Liver (tissue), 9 donors: ENCODE results near the gene GPR150. TPM values are rescaled to one million over a fixed set of nuclear protein-coding genes. Genes with fewer than 3 reads are reported as not detected.

Experiments used
- DNase-seq: peaks from one replicate; pipeline ENCODE4 v3.0.0-alpha.2; 2017; ENCODE audit warnings: low spot score
- H3K27ac ChIP-seq, 2 donors: one replicate each; pipeline ENCODE4 v1.7.0; 2013; ENCODE audit warnings: inconsistent platforms in 2 of 2, low read length in 2 of 2, control low read depth in 1 of 2, low read depth in 1 of 2, mild to moderate bottlenecking in 1 of 2
- H3K27me3 ChIP-seq, 4 donors: one replicate each; pipeline versions ENCODE4 v1.6.1 to v1.7.0; 2013; ENCODE audit warnings: low read length in 3 of 4, inconsistent platforms in 1 of 4, mild to moderate bottlenecking in 1 of 4, moderate library complexity in 1 of 4; ENCODE audit not compliant: control insufficient read depth in 4 of 4, insufficient read depth in 4 of 4
- H3K36me3 ChIP-seq, 4 donors: one replicate each; pipeline versions ENCODE4 v1.6.1 to v1.7.0; 2013; ENCODE audit warnings: low read length in 3 of 4, mild to moderate bottlenecking in 3 of 4, low read depth in 1 of 4, moderate library complexity in 1 of 4; ENCODE audit not compliant: control insufficient read depth in 4 of 4, insufficient read depth in 3 of 4
- H3K4me1 ChIP-seq, 4 donors: one replicate each; pipeline versions ENCODE4 v1.6.1 to v1.7.0; 2013; ENCODE audit warnings: low read length in 3 of 4, mild to moderate bottlenecking in 3 of 4, moderate library complexity in 1 of 4; ENCODE audit not compliant: control insufficient read depth in 4 of 4, insufficient read depth in 4 of 4
- H3K4me3 ChIP-seq, 3 donors: one replicate each; pipeline versions ENCODE4 v1.6.1 to v1.7.0; 2013; ENCODE audit warnings: low read length in 3 of 3, control low read depth in 1 of 3, low read depth in 1 of 3, mild to moderate bottlenecking in 1 of 3
- H3K9ac ChIP-seq, 2 donors: one replicate each; pipeline ENCODE4 v1.7.0; 2013; ENCODE audit warnings: low read length in 2 of 2, mild to moderate bottlenecking in 2 of 2, moderate library complexity in 2 of 2, control low read depth in 1 of 2, low read depth in 1 of 2
- H3K9me3 ChIP-seq, 4 donors: one replicate each; pipeline versions ENCODE4 v1.6.1 to v1.7.0; 2013; ENCODE audit warnings: low read length in 3 of 4; ENCODE audit not compliant: control insufficient read depth in 4 of 4
- FOXA1 ChIP-seq: IDR thresholded peaks from 2 replicates; pipeline ENCODE4 v1.6.1; 2016; ENCODE audit warnings: antibody characterized with exemption
- FOXA2 ChIP-seq: IDR thresholded peaks from 2 replicates; pipeline ENCODE4 v1.6.1; 2016; ENCODE audit warnings: antibody characterized with exemption
- HNF4G ChIP-seq: IDR thresholded peaks from 2 replicates; pipeline ENCODE4 v1.6.1; 2016; ENCODE audit warnings: antibody characterized with exemption
- JUND ChIP-seq, 2 donors: IDR thresholded peaks; 2 replicates each; pipeline ENCODE4 v1.6.1; 2016; ENCODE audit warnings: antibody characterized with exemption in 2 of 2
- NR2F2 ChIP-seq: IDR thresholded peaks from 2 replicates; pipeline ENCODE4 v1.6.1; 2016; ENCODE audit warnings: antibody characterized with exemption
- RAD21 ChIP-seq, 2 donors: IDR thresholded peaks; 2 replicates each; pipeline ENCODE4 v1.6.1; 2016; ENCODE audit warnings: antibody characterized with exemption in 2 of 2, mild to moderate bottlenecking in 2 of 2
- RXRA ChIP-seq, 2 donors: IDR thresholded peaks; 2 replicates each; pipeline ENCODE4 v1.6.1; 2017 to 2018; ENCODE audit warnings: antibody characterized with exemption in 2 of 2, mild to moderate bottlenecking in 1 of 2
- SP1 ChIP-seq: IDR thresholded peaks from 2 replicates; pipeline ENCODE4 v1.6.1; 2018; ENCODE audit warnings: antibody characterized with exemption, mild to moderate bottlenecking
- WGBS: extraction: QIAGEN DNeasy Blood & Tissue Kit; methylation state at CpG from one replicate; pipeline ENCODE4 v1.1.7; 2013; 5-methylcytosine and 5-hydroxymethylcytosine counted together
- polyA plus RNA-seq, 2 donors: library from polyadenylated mRNA; stranded (reverse) in 1 of 2; unstranded in 1 of 2; fragments of 200-250 nt in 1 of 2; fragments of >200 nt in 1 of 2; fragmentation: Nextera tagmentation in 1 of 2; extraction: Ambion mirVana in 1 of 2; gene quantifications; one replicate each; pipeline versions ENCODE4 v1.2.1 to v1.2.3, GENCODE V29; 2013 to 2015
- total RNA-seq, 2 donors: library from RNA; depleted of rRNA; stranded (reverse); fragments of >200 nt; gene quantifications; one replicate each; pipeline ENCODE4 v1.2.3, GENCODE V29; 2014
- TF ChIP-seq, protein P1 (sequence below): IDR thresholded peaks from 2 replicates; pipeline ENCODE4 v1.6.1; 2016; ENCODE audit warnings: antibody characterized with exemption, mild to moderate bottlenecking
- TF ChIP-seq, protein P2 (sequence below): IDR thresholded peaks from 2 replicates; pipeline ENCODE4 v1.6.1; 2016; ENCODE audit warnings: antibody characterized with exemption
- TF ChIP-seq, protein P3 (sequence below): fragments of 150-350 bp; IDR thresholded peaks from 2 replicates; pipeline ENCODE4 v1.5.1; 2017; ENCODE audit warnings: improper control_type of control experiment, low read depth, low read length; ENCODE audit not compliant: missing input control
- TF ChIP-seq, protein P4 (sequence below): IDR thresholded peaks from 2 replicates; pipeline ENCODE4 v1.6.1; 2016; ENCODE audit warnings: antibody characterized with exemption
- TF ChIP-seq, protein P5 (sequence below): IDR thresholded peaks from 2 replicates; pipeline ENCODE4 v1.6.1; 2016; ENCODE audit warnings: antibody characterized with exemption
- donor health status: healthy.
- donor health status: healthy.
- donor health status: healthy.
- donor health status: healthy.
- donor health status: healthy.

Gene GPR150
- total and polyA plus RNA-seq, 4 donors, result 0.07 to 0.17 (median 0.08) TPM; not detected in 1

DNA sequence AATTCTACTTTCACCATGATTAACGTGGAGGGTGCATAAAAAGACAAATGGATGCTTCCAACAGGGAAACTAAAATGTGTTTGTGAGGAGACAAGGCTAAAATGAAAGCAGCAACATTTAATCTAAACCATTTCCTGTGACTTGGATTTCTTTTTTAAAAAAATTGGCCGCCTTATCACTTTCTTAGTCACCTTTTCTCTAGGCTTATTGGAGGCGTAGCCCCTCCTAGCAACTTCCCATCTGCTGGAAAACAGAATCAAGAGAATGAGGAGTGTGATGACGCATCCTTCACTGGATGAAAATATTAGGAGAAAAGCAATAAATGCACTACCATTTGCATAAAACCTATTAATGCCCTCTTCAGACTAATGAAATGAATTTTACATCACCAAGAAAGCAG, 791 bp upstream of the GPR150 start (continued):
- TF ChIP-seq, protein P1, sequence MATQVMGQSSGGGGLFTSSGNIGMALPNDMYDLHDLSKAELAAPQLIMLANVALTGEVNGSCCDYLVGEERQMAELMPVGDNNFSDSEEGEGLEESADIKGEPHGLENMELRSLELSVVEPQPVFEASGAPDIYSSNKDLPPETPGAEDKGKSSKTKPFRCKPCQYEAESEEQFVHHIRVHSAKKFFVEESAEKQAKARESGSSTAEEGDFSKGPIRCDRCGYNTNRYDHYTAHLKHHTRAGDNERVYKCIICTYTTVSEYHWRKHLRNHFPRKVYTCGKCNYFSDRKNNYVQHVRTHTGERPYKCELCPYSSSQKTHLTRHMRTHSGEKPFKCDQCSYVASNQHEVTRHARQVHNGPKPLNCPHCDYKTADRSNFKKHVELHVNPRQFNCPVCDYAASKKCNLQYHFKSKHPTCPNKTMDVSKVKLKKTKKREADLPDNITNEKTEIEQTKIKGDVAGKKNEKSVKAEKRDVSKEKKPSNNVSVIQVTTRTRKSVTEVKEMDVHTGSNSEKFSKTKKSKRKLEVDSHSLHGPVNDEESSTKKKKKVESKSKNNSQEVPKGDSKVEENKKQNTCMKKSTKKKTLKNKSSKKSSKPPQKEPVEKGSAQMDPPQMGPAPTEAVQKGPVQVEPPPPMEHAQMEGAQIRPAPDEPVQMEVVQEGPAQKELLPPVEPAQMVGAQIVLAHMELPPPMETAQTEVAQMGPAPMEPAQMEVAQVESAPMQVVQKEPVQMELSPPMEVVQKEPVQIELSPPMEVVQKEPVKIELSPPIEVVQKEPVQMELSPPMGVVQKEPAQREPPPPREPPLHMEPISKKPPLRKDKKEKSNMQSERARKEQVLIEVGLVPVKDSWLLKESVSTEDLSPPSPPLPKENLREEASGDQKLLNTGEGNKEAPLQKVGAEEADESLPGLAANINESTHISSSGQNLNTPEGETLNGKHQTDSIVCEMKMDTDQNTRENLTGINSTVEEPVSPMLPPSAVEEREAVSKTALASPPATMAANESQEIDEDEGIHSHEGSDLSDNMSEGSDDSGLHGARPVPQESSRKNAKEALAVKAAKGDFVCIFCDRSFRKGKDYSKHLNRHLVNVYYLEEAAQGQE, result no peak
- TF ChIP-seq, protein P2, sequence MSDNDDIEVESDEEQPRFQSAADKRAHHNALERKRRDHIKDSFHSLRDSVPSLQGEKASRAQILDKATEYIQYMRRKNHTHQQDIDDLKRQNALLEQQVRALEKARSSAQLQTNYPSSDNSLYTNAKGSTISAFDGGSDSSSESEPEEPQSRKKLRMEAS, result no peak
- TF ChIP-seq RXRA (IDR thresholded peaks at IDR 0.05) (no peak), JUND (IDR thresholded peaks at IDR 0.05) (no peak), RAD21 (IDR thresholded peaks at IDR 0.05) (no peak)

DNA sequence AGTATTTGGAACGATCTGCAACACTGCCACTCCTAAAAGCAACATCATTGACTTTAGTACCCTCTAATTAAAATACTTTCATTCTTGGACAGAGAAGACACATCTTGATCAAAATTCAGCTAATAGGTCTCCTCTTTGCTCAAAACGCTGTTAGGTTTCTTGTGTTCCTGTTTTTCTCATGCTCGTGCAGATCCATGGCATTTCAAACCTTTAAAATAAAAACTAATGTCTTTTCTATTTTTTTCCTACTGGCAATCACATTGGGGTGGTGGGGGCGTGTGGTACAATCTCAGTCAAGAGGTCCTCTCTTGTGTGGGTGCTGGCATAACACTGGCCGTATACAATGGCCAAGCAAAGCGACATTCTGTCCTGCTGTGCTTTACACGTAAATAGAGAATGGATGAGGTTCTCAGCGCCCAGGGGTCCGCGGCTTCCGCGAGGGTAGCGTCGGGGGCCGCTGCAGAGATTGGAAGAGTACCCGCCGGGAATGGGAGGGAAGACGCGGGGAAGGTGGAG, 315 bp upstream of the GPR150 start:
- DNase-seq, result no peak
- H3K27me3 ChIP-seq, result no peaks in the 10 kb centered on the region
- peak overlapping the region in 2 of 3 donors; percentile 45 to 70 for H3K4me3 ChIP-seq
- TF ChIP-seq FOXA2 (no peak), FOXA1 (no peak), RAD21 (IDR thresholded peaks at IDR 0.05) (no peak), HNF4G (no peak), RXRA (IDR thresholded peaks at IDR 0.05) (no peak), SP1 (no peak)
- TF ChIP-seq, protein P3, sequence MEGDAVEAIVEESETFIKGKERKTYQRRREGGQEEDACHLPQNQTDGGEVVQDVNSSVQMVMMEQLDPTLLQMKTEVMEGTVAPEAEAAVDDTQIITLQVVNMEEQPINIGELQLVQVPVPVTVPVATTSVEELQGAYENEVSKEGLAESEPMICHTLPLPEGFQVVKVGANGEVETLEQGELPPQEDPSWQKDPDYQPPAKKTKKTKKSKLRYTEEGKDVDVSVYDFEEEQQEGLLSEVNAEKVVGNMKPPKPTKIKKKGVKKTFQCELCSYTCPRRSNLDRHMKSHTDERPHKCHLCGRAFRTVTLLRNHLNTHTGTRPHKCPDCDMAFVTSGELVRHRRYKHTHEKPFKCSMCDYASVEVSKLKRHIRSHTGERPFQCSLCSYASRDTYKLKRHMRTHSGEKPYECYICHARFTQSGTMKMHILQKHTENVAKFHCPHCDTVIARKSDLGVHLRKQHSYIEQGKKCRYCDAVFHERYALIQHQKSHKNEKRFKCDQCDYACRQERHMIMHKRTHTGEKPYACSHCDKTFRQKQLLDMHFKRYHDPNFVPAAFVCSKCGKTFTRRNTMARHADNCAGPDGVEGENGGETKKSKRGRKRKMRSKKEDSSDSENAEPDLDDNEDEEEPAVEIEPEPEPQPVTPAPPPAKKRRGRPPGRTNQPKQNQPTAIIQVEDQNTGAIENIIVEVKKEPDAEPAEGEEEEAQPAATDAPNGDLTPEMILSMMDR, result no peak
- peaks cover 4 to 26% (median 17%) of the 10 kb centered on the region in 4 donors for H3K4me1 ChIP-seq
- no peaks in the 10 kb centered on the region for H3K9me3 ChIP-seq
- 20% methylated on average over 19 of the region's 19 CpGs for WGBS
- no peak overlapping the region for H3K27ac ChIP-seq
- H3K9ac ChIP-seq, result no peak overlapping the region
- no peaks in the 10 kb centered on the region for H3K36me3 ChIP-seq

DNA sequence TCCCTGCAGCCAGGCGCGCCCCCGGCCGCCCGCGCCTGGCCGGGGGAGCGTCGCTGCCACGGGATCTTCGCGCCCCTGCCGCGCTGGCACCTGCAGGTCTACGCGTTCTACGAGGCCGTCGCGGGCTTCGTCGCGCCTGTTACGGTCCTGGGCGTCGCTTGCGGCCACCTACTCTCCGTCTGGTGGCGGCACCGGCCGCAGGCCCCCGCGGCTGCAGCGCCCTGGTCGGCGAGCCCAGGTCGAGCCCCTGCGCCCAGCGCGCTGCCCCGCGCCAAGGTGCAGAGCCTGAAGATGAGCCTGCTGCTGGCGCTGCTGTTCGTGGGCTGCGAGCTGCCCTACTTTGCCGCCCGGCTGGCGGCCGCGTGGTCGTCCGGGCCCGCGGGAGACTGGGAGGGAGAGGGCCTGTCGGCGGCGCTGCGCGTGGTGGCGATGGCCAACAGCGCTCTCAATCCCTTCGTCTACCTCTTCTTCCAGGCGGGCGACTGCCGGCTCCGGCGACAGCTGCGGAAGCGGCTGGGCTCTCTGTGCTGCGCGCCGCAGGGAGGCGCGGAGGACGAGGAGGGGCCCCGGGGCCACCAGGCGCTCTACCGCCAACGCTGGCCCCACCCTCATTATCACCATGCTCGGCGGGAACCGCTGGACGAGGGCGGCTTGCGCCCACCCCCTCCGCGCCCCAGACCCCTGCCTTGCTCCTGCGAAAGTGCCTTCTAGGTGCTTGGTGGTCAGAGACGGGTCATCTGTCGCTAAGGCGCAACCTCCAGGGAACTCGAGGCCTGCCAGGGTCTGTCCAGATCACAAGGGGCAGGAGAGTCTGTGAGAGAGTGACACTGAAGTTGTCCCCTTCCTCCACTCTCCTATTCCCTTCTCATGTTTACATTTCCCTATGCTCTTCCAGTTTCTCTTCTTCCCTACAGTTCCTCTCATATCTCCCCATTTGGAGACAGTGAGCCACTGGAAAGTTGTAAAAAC, 1.3 kb downstream of the GPR150 start:
- H3K9me3 ChIP-seq, result no peaks in the 10 kb centered on the region
- H3K27ac ChIP-seq, result no peak overlapping the region
- H3K4me3 ChIP-seq, result peak overlapping the region; percentile 7 to 70 (median 66)
- H3K27me3 ChIP-seq, result no peaks in the 10 kb centered on the region
- 3% methylated on average over 92 of the region's 92 CpGs for WGBS
- no peaks in the 10 kb centered on the region for H3K36me3 ChIP-seq
- H3K4me1 ChIP-seq, result peaks cover 4 to 26% (median 17%) of the 10 kb centered on the region in 4 donors
- peak; percentile 46 for DNase-seq
- H3K9ac ChIP-seq, result peak overlapping the region; percentile 4 to 31
- TF ChIP-seq, protein P3, result no peak
- TF ChIP-seq SP1, result no peak
- TF ChIP-seq, protein P4, sequence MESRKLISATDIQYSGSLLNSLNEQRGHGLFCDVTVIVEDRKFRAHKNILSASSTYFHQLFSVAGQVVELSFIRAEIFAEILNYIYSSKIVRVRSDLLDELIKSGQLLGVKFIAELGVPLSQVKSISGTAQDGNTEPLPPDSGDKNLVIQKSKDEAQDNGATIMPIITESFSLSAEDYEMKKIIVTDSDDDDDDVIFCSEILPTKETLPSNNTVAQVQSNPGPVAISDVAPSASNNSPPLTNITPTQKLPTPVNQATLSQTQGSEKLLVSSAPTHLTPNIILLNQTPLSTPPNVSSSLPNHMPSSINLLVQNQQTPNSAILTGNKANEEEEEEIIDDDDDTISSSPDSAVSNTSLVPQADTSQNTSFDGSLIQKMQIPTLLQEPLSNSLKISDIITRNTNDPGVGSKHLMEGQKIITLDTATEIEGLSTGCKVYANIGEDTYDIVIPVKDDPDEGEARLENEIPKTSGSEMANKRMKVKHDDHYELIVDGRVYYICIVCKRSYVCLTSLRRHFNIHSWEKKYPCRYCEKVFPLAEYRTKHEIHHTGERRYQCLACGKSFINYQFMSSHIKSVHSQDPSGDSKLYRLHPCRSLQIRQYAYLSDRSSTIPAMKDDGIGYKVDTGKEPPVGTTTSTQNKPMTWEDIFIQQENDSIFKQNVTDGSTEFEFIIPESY, result no peak
- TF ChIP-seq, protein P1, result no peak
- TF ChIP-seq, protein P5, sequence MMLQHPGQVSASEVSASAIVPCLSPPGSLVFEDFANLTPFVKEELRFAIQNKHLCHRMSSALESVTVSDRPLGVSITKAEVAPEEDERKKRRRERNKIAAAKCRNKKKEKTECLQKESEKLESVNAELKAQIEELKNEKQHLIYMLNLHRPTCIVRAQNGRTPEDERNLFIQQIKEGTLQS, result no peak
- no peak for TF ChIP-seq HNF4G
- no peak for TF ChIP-seq NR2F2
